ENCODE measurements around the gene ATP2B2. TPM values are rescaled to one million over a fixed set of nuclear protein-coding genes. Genes with fewer than 3 reads are reported as not detected.

The ATP2B2 gene
- total RNA-seq, 4 donors from 2014 or later: 0.29 to 9.5 (median 4.4) TPM

- intact Hi-C loops (cut with DNase I; ENCODE audit: low total_unique reads): no loop called here
- H3K4me3 ChIP-seq: no peak overlapping the region
Observed at GRCh38 chr3:10391391-10391790, 114.0 kb downstream of the ATP2B2 start.

GRCh38 chr3:10390641-10391373, 114.6 kb downstream of the ATP2B2 start:
- Histone ChIP-seq H3K27ac (no peak overlapping the region), H3K9me3 (peaks cover 0 to 10% of the 10 kb centered on the region in 2 donors), H3K4me3 (no peak overlapping the region), H3K4me1 (no peaks in the 10 kb centered on the region), H3K27me3 (no peaks in the 10 kb centered on the region), H3K36me3 (no peaks in the 10 kb centered on the region)
- intact Hi-C loops (cut with DNase I; ENCODE audit: low total_unique reads): no loop called here
- no peak for DNase-seq
- TF ChIP-seq POLR2A (IDR thresholded peaks at IDR 0.05) (no peak), CTCF (IDR thresholded peaks at IDR 0.05) (no peak)

More at GRCh38 chr3:10391391-10391790, 114.0 kb downstream of the ATP2B2 start:
- Histone ChIP-seq H3K4me1 (no peaks in the 10 kb centered on the region), H3K27ac (no peak overlapping the region), H3K36me3 (no peaks in the 10 kb centered on the region), H3K9me3 (peaks cover 0 to 10% of the 10 kb centered on the region in 2 donors), H3K27me3 (no peaks in the 10 kb centered on the region)
- DNase-seq: no peak
- no peak for TF ChIP-seq POLR2A (IDR thresholded peaks at IDR 0.05)
- no peak for TF ChIP-seq CTCF (IDR thresholded peaks at IDR 0.05)

GRCh38 chr3:10389995-10390394, 115.4 kb downstream of the ATP2B2 start:
- no peak for DNase-seq
- Histone ChIP-seq H3K4me1 (no peaks in the 10 kb centered on the region), H3K9me3 (peaks cover 0 to 10% of the 10 kb centered on the region in 2 donors), H3K36me3 (no peaks in the 10 kb centered on the region), H3K4me3 (no peak overlapping the region), H3K27me3 (no peaks in the 10 kb centered on the region), H3K27ac (no peak overlapping the region)
- intact Hi-C loops (cut with DNase I; ENCODE audit: low total_unique reads): no loop called here
- TF ChIP-seq POLR2A (IDR thresholded peaks at IDR 0.05) (no peak), CTCF (IDR thresholded peaks at IDR 0.05) (no peak)

- peaks cover 0 to 10% of the 10 kb centered on the region in 2 donors for H3K9me3 ChIP-seq
- H3K4me3 ChIP-seq: no peak overlapping the region
- H3K36me3 ChIP-seq: no peaks in the 10 kb centered on the region
- TF ChIP-seq POLR2A (IDR thresholded peaks at IDR 0.05) (no peak), CTCF (IDR thresholded peaks at IDR 0.05) (no peak)
- H3K4me1 ChIP-seq: no peaks in the 10 kb centered on the region
- DNase-seq: no peak
- intact Hi-C loops (cut with DNase I; ENCODE audit: low total_unique reads): no loop called here
- no peaks in the 10 kb centered on the region for H3K27me3 ChIP-seq
- H3K27ac ChIP-seq: no peak overlapping the region
Observed at GRCh38 chr3:10389339-10389738, 116.0 kb downstream of the ATP2B2 start.

- Histone ChIP-seq H3K4me3 (no peak overlapping the region), H3K27me3 (no peaks in the 10 kb centered on the region), H3K36me3 (no peaks in the 10 kb centered on the region), H3K9me3 (peaks cover 0 to 10% of the 10 kb centered on the region in 2 donors), H3K27ac (no peak overlapping the region), H3K4me1 (no peaks in the 10 kb centered on the region)
- TF ChIP-seq POLR2A (IDR thresholded peaks at IDR 0.05) (no peak), CTCF (IDR thresholded peaks at IDR 0.05) (no peak)
- intact Hi-C loops (cut with DNase I; ENCODE audit: low total_unique reads): no loop called here
- DNase-seq: no peak
Observed at GRCh38 chr3:10387881-10388609, 117.3 kb downstream of the ATP2B2 start.

Data from uterus (tissue), 4 donors.